ENCODE measurements around the gene PPP1R3C.

Gene PPP1R3C

DNA sequence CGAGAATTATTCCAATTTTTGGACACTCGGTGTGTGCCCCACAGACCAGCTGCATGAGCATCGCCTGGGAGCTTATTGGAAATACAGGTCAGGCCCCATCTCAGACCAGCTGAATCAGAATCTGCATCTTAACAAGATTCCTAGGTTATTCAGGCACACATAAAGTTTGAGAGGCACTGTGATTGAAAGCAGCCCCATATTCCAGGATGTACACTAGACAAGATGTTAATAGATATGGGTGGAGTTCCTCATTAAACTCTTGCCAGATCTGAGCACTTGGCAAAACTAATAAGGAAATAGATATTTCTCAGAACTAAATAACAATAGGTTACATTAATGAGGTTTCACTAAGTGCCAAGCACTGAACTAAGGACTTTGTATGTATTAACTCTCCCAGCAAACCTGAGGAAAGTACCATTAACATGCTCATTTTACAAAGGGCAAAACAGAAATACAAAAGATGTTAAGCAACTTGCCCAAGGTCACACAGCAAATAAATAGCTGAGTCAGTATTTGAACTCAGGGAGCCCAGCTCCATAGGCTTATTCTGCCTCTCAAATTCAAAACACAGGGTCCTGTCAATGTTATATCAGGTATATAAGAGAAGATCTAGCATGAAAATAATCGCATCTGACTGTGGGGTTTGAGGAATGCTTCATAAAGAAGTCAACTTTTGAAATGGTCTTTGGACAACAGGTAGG is 29.9 kb downstream of the PPP1R3C start:
- no peak for DNase-seq (ENCODE audit: low read depth)
- no peak for TF ChIP-seq CTCF (IDR thresholded peaks at IDR 0.05; ENCODE audit: low read depth, low read length, missing control alignments)
- H3K4me3 ChIP-seq (ENCODE audit: low read depth, low read length) = no peak overlapping the region

DNA sequence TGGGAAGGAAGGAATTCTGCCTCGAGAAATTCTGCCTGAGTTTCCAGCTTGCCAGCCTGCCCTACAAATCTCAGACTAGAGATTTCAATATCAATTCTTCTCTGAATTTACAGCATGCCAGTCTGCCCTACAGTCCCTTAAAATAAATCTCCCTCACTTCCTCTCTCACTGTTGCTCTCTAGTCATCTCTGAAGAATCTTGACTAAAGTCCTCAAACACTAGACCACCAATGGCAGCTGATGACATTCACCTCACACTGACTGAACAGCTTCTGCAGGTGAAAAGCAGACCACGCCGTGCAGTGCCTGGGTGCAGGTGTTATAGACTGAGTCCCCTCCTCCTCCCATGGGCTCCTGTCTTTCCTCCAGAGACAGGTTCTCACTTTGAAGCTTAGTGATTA is 30.4 kb downstream of the PPP1R3C start:
- no peak for TF ChIP-seq CTCF (IDR thresholded peaks at IDR 0.05; ENCODE audit: low read depth, low read length, missing control alignments)
- DNase-seq (ENCODE audit: low read depth) = no peak

DNA sequence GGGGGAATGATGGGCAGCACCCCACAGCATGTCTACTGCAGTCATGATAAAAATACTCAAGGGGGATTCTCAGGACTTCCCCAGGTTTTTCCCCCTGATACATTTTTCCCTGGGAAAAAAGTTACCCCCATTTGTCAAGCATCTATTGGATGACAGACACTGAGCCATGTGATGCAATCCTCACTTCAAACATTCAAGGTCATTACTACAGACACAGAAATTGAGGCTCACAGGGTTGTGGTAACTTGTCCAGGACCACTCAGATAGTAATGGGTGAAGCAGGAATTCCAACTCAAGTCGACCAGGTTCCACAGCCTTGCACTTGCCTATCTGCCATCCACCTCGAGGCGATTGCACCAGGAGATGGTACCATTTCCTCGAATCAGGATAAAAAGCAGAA is 31.7 kb downstream of the PPP1R3C start:
- no peak overlapping the region for H3K4me3 ChIP-seq (ENCODE audit: low read depth, low read length)
- no peak for TF ChIP-seq CTCF (IDR thresholded peaks at IDR 0.05; ENCODE audit: low read depth, low read length, missing control alignments)
- no peak for DNase-seq (ENCODE audit: low read depth)

More for the DNA sequence above, 30.4 kb downstream of the PPP1R3C start:
- H3K4me3 ChIP-seq (ENCODE audit: low read depth, low read length) = no peak overlapping the region

GRCh38 chr10:91598211-91598977 is 34.5 kb downstream of the PPP1R3C start:
- no peak for TF ChIP-seq CTCF (IDR thresholded peaks at IDR 0.05; ENCODE audit: low read depth, low read length, missing control alignments)
- no peak overlapping the region for H3K4me3 ChIP-seq (ENCODE audit: low read depth, low read length)
- no peak for DNase-seq (ENCODE audit: low read depth)

DNA sequence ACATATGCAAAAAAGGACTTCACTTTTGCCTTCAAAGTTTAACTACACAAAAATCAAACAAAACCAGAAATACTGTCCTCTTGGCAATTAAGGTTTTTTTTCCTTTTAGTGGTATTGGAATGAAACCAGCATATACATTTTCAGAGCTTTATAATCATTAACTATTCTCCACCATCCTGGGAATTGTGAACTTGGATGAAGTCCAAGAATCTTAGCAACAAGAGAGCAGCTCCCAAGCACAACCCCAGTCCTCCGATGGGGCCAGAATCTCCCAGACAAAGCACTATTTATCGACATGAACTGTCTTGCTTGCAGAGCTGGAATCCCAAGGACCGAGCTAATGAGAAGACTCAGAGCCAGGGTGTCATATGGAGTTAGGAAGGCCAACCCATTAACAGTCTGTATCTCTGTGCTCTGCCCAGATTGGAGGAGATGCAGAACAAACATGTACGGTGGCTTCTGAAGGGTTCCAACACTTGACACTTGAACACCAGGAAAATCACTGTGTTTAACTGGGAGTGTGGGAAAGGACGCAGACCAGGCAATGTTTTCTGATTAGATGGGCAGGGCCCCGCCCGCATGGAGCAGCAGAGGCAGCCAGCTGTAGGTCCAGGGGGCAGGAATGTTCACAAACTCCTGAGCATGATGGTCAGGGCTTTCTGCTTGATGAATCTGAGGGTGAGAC is 35.5 kb downstream of the PPP1R3C start:
- no peak overlapping the region for H3K4me3 ChIP-seq (ENCODE audit: low read depth, low read length)
- no peak for DNase-seq (ENCODE audit: low read depth)
- no peak for TF ChIP-seq CTCF (IDR thresholded peaks at IDR 0.05; ENCODE audit: low read depth, low read length, missing control alignments)

DNA sequence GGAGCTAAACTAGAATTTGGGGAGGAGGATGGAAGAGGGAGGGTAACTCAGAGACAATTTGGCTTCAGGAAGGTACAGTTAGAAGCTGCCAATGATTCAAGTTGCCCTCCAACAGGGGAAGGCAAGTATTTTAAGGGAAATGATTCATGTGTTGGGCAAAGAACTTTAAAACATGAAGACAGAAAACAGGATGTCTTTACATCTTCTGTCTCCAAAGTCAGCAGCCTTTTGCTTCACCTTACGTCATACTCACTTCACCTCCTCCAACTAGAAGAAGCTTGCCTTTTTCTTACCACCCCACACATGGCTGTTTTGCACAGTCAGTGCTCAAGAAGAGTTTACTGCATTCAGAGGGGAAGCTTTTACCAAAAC is 36.1 kb downstream of the PPP1R3C start:
- TF ChIP-seq CTCF (IDR thresholded peaks at IDR 0.05; ENCODE audit: low read depth, low read length, missing control alignments) = no peak
- H3K4me3 ChIP-seq (ENCODE audit: low read depth, low read length) = no peak overlapping the region
- no peak for DNase-seq (ENCODE audit: low read depth)
